NCI-H1092 treated with DMSO at 0.1 percent for 48 hours (cell line): ENCODE data around the gene KCNQ1OT1.

Experiments used
- DNase-seq: peaks from one replicate; lab custom pipeline; 2025; lab: John Stamatoyannopoulos, UW

KCNQ1OT1 gene

DNA sequence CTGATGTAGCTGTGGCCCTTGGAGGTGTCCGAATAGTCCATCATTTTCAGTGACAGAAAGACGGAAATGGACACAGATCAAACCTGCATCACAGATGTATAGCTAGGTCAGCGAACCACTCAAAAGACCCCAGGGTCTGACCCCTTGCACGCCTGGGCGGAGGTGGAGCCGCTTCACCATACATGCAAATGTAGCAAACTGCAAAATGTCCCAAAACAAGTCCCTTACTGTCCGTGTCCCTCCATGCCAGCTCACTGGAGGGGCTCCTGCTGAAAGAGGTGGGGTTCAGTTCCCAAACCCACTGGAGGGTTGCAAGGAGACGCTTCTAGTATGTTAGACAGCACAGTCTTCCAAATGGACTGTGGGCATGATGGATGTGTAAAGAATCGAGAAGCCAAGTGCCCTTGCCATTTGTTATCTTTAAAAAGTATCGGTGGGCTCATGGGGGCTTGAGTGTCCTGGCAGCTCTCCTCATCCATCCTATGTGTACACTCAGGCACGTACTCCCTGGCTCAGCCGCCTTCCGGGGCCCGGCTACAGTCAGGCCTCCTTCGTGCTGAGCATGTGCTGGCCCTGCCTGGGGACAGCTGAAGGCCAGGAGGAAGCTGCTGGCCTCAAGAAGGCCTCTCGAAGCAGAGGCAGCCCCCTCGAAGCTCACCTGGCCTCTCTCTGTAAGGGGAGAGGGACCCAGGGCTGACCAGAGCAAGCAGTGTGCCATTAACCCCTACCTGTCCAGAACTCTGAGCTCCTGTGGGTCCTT lies 20.2 kb upstream of the KCNQ1OT1 start:
- DNase-seq, result no peak

DNA sequence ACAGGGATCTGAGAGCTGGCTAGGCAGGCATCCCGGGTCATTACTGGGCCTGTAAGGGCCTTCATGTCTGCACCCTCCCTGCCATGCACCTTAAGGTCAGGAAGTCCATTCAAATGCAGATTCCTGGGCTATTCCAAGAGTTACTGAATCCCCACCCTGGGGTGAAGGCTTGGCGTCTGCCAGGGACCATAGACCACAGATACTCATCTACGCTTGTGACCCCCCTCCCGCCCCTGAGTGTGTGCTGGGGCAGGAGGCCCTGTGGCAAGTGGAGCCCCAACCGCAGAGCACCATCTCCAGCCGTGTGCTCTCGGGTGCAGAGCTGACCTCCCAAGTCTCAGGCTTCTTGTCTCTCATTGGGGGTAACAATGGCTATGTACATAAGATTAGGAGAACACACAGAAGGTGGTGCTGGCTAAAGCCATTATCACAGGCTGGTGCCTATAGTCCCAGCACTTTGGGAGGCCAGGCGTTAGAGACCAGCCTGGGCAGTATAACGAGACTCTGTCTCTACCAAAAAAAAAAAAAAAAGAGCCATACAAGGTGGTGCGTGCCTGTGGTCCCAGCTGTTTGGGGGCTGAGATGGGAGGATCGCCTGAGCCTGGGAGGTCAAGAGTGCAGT lies 19.1 kb upstream of the KCNQ1OT1 start:
- no peak for DNase-seq

DNA sequence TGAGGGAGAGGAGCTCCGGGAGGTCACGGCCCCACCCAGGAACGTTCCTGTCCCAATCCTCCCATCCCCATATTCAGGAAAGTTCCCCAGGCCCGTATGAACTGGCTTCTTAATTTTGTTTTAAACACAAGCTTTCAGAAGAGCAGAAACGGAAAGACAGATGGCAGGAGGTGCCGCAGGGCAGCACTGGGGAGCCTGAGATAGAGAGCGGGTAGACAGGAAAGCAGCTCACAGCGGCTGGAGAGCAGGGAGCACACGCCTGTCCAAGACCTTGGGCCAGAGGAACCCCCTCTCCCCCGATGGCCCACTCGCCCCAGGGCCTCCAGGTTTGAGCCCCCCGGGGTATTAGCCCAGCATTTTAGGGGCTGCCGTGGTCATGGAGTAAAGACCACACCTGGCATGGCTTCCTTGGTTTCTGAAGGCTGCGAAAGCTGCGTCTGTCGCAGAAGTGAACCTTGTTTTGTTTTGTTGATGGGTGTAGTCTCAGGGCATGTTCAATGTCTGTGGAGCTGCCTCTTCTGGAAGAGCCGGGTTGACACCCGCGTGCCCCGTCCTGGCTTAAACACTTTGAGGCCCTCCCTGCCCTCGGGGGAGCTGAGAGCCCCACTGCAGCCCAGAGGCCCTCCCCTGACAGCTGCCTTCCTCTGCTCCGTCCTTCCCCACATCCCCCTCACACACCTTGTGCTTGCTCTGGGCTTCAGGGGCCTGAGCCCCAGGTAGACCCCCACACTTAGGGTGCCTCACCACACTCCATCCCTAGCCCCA lies 17.9 kb upstream of the KCNQ1OT1 start:
- DNase-seq, result no peak

DNA sequence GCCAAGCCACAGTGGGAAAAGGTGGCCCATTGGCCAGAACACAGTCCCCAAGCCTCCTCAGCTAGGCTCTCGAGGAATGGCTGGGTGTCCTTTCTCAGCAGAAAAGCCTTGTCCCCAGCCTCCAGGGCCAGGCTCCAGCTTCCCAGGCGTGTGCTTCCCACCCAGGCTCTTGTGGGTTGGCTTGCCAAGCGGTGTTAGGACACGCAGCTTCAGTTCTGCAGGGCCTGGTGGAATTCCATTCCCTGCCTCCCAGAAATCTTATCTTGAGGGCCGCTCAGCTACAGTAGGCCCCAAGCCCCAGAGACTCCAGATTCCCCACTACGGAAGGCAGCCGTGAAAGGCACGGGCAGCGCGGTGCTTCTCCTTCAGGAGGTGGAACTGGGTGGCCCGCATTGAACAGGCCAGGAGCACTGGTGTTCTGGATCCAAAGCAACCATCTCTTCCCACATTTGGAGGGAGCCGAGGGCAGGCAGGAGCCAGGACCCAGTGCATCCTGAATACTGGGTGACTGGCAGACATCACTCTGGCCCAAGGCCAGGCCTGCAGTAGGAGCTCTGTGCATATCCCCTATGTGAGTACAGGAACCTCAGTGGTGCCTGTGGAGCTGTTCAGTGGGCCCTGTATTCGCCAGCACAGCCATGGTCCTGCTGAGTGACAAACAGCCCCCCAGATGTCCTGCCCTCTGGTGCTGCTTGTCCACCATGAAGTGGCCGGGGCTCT lies 16.7 kb upstream of the KCNQ1OT1 start:
- DNase-seq, result no peak

- DNase-seq, result no peak
Observed at GRCh38 chr11:2715716-2716350, 16.0 kb upstream of the KCNQ1OT1 start.

GRCh38 chr11:2714871-2715270 lies 15.1 kb upstream of the KCNQ1OT1 start:
- no peak for DNase-seq

DNA sequence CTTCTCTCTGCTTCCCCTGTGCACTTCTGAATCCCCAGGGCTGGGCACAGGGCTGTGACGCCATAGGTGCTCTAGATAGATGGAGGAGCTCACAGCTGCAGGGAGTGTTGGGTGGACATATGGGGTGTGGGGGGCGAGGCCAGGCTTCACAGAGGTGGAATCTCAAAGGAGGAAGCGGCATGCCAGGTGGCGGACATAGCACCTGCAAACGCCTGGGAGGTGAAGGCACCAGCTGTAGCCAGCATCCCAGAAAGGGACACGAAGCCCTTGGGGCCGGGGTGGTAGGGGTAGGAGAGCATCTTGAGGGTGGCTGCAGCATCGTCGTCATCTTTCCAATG lies 14.6 kb upstream of the KCNQ1OT1 start:
- no peak for DNase-seq

DNA sequence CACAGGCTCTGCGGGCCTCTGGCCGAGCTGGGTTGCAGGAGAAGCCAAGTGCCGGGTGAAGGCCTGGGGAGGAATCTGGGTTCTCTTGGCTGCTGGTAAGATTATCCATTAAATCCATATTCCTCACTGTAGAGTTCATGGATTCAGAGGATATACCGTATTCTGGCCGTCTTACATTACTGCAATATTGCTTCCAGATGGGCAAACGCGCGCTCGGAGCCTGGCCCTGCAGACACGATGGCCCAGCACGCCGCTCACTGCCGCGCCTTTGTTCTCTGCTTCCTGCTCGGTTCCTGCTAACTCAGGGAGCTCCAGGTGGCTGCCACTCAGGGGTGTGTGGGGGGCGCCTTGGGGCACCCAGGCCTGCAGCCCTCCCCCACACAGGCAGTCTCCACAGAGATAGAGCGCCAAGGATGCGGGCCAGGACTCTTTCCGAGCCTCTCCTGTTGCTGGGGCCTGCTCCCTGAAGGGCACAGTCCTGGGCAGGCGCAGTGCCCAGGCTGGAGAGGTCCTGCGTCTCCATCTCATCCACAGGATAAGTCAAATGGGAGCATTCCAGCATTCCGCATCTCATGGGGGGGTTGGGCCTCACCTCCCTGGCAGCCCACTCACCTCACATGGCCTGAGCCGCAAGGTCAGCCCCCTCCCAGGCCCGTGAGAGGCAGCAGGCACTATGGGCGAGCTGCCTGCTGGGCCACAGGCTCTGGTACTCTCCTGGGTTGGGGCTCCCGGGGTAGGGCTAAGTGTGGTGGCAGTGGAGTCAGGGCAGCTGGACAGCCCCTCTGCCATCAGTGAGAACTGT lies 14.1 kb upstream of the KCNQ1OT1 start:
- no peak for DNase-seq

GRCh38 chr11:2713094-2713493 lies 13.3 kb upstream of the KCNQ1OT1 start:
- no peak for DNase-seq

DNA sequence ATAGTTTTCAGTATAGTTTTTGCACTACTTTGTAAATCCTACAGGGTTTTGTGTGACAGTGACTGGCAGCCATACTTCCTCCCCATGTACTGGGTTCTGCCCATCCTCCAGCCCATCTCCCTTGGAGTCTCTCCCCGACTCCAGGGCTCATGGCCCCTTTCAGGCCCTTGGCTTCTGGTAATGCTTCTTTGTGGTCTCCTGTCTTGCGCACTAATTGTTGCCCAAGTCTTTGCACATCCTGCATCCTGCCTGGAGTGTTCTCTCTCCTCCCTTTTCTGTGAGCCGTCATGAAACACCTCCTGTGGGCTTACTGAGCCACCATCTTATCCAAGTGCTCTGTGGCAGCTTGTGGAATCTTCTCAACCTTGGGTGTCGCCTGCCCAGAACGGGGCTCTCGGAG lies 11.4 kb upstream of the KCNQ1OT1 start:
- DNase-seq, result no peak

DNA sequence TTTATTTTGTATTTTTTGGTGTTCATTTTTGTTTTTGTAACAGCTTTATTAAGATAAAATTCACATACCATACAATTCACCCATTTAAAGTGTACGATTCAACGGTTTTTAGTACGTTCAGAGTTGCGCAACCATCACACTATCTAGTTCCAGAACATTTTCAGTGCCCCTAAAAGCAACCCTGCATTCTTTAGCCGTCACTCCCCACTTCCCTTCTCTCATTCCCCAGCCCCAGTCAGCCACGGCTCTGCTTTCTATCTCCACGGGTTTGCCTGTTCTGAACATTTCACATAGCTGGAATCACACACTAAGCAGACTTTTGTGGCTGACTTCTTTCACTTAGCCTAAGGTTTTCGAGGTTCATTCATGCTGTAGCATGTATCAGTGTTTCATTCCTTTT lies 9.6 kb upstream of the KCNQ1OT1 start:
- DNase-seq, result no peak

DNA sequence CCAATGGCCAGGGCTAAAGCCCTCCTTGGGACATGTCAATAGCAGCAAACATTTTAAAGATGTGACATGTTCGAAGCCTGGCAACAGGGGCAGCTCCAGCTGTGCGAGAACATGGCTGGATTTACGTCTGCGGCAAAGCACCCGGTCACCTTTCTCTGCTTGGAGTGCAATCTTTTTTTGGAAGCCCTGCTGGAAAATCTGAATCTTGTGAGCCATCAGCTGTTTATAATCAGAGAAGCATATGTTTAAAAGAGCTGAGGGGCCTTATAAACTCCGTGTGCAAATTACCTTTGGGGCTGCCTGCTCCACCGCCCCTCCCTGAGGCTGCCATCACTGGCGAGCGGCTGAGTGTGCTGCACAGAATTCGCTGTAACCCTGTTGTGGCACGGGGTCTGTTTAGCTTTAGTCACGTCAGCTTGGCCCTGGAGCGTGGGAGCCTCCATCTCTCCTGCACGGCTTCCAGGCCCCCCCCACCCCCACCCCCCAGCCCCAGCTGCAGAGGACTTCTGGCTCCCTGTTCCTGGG lies 9.0 kb upstream of the KCNQ1OT1 start:
- no peak for DNase-seq

GRCh38 chr11:2708151-2708581 lies 8.4 kb upstream of the KCNQ1OT1 start:
- DNase-seq, result no peak

DNA sequence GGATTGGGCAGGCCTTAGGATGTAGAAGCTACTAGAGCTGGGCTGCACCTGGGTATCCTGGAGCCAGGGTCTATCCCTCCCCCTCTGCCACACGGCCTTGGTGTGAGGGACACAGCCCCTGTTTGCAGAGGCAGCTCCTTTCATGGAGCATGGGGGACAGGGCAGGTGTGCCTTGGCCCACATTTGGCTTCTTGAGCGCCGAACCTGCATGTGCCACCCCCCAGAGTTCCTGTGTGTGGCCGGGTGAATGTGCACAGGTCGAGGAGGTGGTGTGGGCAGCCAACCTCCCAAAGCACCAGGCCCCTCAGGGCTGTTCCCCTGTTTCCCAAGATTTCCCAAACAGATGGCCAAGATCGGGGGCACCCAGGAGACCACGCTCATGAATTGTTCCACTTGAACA lies 7.9 kb upstream of the KCNQ1OT1 start:
- DNase-seq, result no peak

DNA sequence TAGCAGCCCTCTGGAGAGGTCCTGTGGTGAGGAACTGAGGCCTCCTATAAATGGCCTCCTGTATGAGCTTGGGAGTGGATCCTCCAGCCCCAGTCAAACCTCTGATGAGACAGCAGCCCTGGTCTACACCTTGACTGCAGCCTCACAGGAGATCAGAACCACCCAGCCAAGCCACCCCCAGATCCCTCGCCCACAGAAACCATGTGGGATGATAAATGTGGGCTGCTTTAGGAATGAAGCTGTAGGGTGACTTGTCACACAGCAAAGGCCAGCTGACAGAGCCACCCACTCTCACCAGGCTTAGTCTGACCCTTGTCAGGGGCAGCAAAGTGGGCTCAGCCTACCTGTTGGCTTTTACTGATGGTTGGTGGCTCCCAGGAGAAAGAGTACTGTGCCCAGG lies 6.5 kb upstream of the KCNQ1OT1 start:
- DNase-seq, result no peak

GRCh38 chr11:2704896-2705606 lies 5.3 kb upstream of the KCNQ1OT1 start:
- peak; percentile 58 for DNase-seq

DNA sequence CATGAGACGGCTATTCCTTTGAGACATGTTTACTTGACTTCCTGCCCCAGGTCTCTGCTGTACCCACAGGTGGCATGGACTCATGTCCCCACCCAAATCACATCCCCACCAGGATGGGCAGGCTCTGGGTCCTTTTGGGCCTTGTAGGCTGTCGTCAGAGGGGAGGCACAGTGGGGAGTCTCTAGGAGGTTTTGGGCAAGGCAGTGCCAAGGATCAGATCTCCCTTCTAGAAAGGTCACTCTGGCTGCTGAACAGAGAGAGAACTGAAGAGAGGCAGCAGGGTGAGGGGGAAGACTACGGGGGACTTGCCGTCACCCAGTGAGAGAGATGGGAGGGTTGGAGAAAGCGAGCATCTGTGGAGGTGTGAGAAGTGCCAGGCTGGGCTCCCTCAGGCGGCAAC lies 4.6 kb upstream of the KCNQ1OT1 start:
- DNase-seq, result no peak

DNA sequence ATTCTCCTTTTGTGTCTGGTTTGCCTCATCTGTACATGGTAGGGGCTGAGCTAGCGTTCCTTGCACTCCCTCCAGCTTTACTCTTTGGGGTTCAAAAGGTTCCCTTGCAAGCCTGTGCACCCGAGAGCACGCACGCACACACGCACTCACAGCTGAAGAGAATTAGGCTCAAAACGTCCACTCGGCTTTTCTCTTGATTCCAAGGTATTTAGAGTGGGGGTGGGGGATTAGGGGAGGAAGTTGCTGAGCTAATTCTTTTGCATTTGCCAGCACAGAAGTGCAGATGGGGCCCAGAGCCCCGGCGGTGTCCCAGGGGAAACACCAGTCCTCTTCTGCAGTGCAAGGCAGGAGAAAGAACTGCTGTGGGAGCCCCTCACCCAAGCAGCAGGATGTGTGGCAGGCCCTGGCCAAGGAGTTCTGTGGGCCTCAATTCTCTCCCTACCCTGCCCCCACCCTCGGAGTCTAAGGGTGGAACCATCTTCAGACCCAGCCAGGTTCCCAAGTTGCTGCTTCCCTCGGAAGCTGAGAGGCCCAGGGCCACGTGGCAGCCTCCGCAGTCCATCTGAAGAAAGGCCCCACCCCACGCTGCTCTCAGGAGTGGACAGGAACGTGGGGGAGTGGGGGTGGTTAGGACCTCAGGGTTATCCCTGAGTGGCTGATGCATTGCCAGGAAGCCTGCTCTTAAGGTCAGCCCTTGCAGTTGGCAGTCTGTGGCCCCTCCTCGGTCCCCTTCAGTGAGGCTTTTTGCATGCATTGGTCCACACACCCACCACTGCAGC lies 3.8 kb upstream of the KCNQ1OT1 start:
- no peak for DNase-seq

DNA sequence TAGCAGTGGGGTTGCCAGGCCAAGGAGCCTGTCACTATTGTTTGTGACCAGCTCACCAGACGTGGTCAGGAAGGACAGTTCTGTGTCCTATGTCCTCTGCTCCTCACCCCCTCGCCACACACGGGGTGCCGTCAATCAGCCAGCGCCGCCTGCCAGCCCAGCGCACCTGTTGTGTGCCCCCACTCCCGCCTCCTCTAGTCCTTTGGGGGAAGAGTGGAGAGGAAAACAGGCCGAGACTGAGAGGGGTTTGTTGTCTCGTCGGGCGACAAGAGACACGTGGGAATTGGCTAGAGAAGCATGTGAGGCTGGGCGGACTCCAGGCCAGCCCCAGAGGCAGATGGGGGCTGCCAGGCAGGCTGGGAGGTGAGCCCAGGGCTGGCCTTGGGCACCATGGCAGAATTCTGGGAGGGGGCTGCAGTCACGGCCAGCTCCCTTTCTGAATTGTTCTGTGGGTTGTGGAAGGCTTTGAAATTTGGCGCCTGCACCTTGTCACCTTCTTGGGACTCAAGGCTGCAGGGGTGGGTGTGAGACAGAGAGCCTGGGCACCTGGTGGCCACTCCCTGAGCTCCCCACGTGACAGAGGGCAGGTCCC lies 3.1 kb upstream of the KCNQ1OT1 start:
- DNase-seq, result no peak
